HUDEP-2 (cell line): ENCODE data around the gene FXYD6.
"Not testable (repeated sequence)": the region's sequence is repeated elsewhere in the genome, so short reads cannot be mapped to it uniquely, and the experiment has no call there.

Source experiments
- DNase-seq, 76 experiments: peaks; one replicate each; lab custom pipeline; 2025; ENCODE audit not compliant: unreplicated experiment in 76 of 76; lab: John Stamatoyannopoulos, UW

Gene FXYD6

GRCh38 chr11:117876341-117877119 lies at the start of gene FXYD6:
TSS of gene FXYD6 (minus strand) at chr11:117876658. CDS start at chr11:117842776, 33,882 bp downstream.
- no peak for DNase-seq

GRCh38 chr11:117926166-117926565 lies 49.7 kb upstream of the FXYD6 start:
- not testable (repeated sequence) for DNase-seq

GRCh38 chr11:117925198-117925925 lies 48.9 kb upstream of the FXYD6 start:
- no peak for DNase-seq

- no peak for DNase-seq
Measured at GRCh38 chr11:117924631-117925170, 48.2 kb upstream of the FXYD6 start.

- DNase-seq = no peak
Measured at GRCh38 chr11:117923773-117924172, 47.3 kb upstream of the FXYD6 start.

GRCh38 chr11:117923275-117923674 lies 46.8 kb upstream of the FXYD6 start:
- no peak for DNase-seq

GRCh38 chr11:117921893-117922292 lies 45.4 kb upstream of the FXYD6 start:
- DNase-seq = no peak

- DNase-seq = no peak
Measured at GRCh38 chr11:117921456-117921855, 45.0 kb upstream of the FXYD6 start.

- no peak for DNase-seq
Measured at GRCh38 chr11:117919781-117920221, 43.3 kb upstream of the FXYD6 start.

- no peak for DNase-seq
Measured at GRCh38 chr11:117919341-117919740, 42.9 kb upstream of the FXYD6 start.

- DNase-seq = no peak
Measured at GRCh38 chr11:117918366-117919255, 42.2 kb upstream of the FXYD6 start.

- DNase-seq = no peak
Measured at GRCh38 chr11:117917591-117918151, 41.2 kb upstream of the FXYD6 start.

GRCh38 chr11:117916956-117917355 lies 40.5 kb upstream of the FXYD6 start:
- DNase-seq = no peak

GRCh38 chr11:117915672-117916235 lies 39.3 kb upstream of the FXYD6 start:
- DNase-seq = no peak

- no peak for DNase-seq
Measured at GRCh38 chr11:117914991-117915618, 38.6 kb upstream of the FXYD6 start.

- DNase-seq = no peak
Measured at GRCh38 chr11:117914398-117914761, 37.9 kb upstream of the FXYD6 start.

- no peak for DNase-seq
Measured at GRCh38 chr11:117913736-117914397, 37.4 kb upstream of the FXYD6 start.

GRCh38 chr11:117912497-117912896 lies 36.0 kb upstream of the FXYD6 start:
- DNase-seq = no peak

- DNase-seq = no peak
Measured at GRCh38 chr11:117911694-117912093, 35.2 kb upstream of the FXYD6 start.
